Measurements from ENCODE around the gene FBXL13.
"Not testable (repeated sequence)": the region's sequence is repeated elsewhere in the genome, so short reads cannot be mapped to it uniquely, and the experiment has no call there.

FBXL13 gene

DNA sequence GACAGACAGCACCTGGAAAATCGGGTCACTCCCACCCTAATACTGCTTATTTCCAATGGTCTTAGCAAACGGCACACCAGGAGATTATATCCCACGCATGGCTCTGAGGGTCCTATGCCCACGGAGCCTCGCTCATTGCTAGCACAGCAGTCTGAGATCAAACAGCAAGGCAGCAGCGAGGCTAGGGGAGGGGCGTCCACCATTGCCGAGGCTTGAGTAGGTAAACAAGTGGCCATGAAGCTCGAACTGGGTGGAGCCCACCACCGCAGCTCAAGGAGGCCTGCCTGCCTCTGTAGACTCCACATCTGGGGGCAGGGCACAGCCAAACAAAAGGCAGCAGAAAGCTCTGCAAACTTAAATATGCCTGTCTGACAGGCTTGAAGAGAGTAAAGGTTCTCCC, 293.7 kb downstream of the FBXL13 start:
- DNase-seq (ENCODE audit: low read depth); H3K4me3 ChIP-seq (ENCODE audit: low read depth, low read length): not testable (repeated sequence)

DNA sequence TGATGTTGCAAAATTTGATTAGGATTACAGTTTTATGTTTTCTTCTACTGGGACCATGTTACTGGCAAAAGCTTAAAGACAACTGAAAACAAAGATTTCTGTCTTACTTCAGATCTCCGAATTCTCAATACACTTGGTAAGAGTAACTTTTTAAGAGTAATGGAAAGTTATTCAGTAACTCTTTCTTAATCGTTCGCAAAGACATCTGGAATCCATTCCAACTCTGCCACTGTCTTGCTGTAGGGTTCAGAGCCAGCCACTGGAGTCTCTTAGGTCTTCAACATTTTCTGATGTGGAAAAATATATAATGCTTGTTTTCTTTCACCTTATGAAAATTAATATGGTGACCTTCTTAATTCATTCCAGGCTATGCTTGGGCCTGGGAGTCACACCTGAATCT, 295.9 kb downstream of the FBXL13 start:
- DNase-seq (ENCODE audit: low read depth); H3K4me3 ChIP-seq (ENCODE audit: low read depth, low read length): not testable (repeated sequence)

GRCh38 chr7:102776217-102776616, 298.4 kb downstream of the FBXL13 start:
- not testable (repeated sequence) for H3K4me3 ChIP-seq (ENCODE audit: low read depth, low read length); DNase-seq (ENCODE audit: low read depth)

- DNase-seq (ENCODE audit: low read depth); H3K4me3 ChIP-seq (ENCODE audit: low read depth, low read length): not testable (repeated sequence)
Measured at GRCh38 chr7:102770467-102770866, 304.1 kb downstream of the FBXL13 start.

GRCh38 chr7:102769657-102770192, 304.9 kb downstream of the FBXL13 start:
- not testable (repeated sequence) for DNase-seq (ENCODE audit: low read depth); H3K4me3 ChIP-seq (ENCODE audit: low read depth, low read length)

DNA sequence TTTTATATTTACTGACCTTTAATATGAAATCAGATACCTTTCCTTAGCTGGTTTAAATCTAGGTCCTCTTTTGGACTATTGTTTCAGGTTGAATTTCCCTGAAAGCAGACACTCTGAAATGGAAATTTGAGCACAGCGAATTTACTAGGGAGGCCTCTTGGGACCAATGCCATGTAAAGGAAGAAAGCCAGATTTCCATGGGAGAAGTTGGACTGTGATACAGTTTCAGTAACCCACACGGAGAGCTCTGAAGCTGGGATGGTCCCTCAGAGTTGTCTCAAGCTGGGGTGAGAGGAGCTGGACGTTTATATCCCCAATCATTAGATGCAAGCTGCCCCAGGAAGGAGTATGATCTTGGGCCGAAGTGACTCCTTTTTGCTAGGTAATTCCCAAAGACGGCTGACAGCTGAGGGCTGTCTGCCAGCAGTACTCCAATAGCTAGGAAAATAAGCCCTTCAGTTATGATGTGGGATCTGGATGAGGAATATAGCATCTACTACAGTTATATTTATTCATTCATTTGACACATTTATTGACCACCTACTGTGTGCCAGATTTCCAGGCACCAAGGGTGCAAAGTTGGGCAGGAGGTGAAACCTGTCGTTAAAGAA, 311.2 kb downstream of the FBXL13 start:
- not testable (repeated sequence) for DNase-seq (ENCODE audit: low read depth); H3K4me3 ChIP-seq (ENCODE audit: low read depth, low read length)
